Muscle of back (tissue), 13 donors: ENCODE measurements around the gene EMD. TPM values are rescaled to one million over a fixed set of nuclear protein-coding genes. Genes with fewer than 3 reads are reported as not detected.
"Not testable (repeated sequence)": the region's sequence is repeated elsewhere in the genome, so short reads cannot be mapped to it uniquely, and the experiment has no call there.

Experiments used
- DNase-seq, 3 donors: peaks; one replicate each; pipeline versions ENCODE4 v3.0.0 to v3.0.0-alpha.2; 2013
- long read RNA-seq, 9 donors: transcript quantifications; one replicate each; lab custom pipeline, GENCODE V29; 2026
- polyA plus RNA-seq, 10 donors: library from polyadenylated mRNA; unstranded; fragments of 120-200 nt; gene quantifications; one replicate each; pipeline ENCODE4 v1.2.1, GENCODE V29; 2013; ENCODE audit not compliant: insufficient read length in 10 of 10

Gene EMD
- 10 to 100 TPM; 39.6 to 54.1 (median 46.9) TPM for polyA plus RNA-seq
- long read RNA-seq, donor 1, transcript EMD-202 (6 exons, 1,379 nt) = major isoform, 19 of 21 reads
- long read RNA-seq, donor 1, partial matches to known transcripts = 0 of 21 reads
- long read RNA-seq, donor 1, other reads (novel, unspliced or antisense) = 0 of 21 reads
- long read RNA-seq, donor 2, transcript EMD-202 (6 exons, 1,379 nt) = major isoform, 8 of 10 reads
- long read RNA-seq, donor 2, partial matches to known transcripts = 0 of 10 reads
- long read RNA-seq, donor 2, other reads (novel, unspliced or antisense) = 0 of 10 reads
- long read RNA-seq, donor 3 = 0 reads
- long read RNA-seq, donor 4, transcript EMD-202 (6 exons, 1,379 nt) = major isoform, 11 of 12 reads
- long read RNA-seq, donor 4, partial matches to known transcripts = 0 of 12 reads
- long read RNA-seq, donor 4, other reads (novel, unspliced or antisense) = 0 of 12 reads
- long read RNA-seq, donor 5, transcript EMD-202 (6 exons, 1,379 nt) = major isoform, 17 of 22 reads
- long read RNA-seq, donor 5, partial matches to known transcripts = 0 of 22 reads
- long read RNA-seq, donor 5, other reads (novel, unspliced or antisense) = 0 of 22 reads
- long read RNA-seq, donor 6, transcript EMD-202 (6 exons, 1,379 nt) = major isoform, 23 of 27 reads
- long read RNA-seq, donor 6, partial matches to known transcripts = 0 of 27 reads
- long read RNA-seq, donor 6, other reads (novel, unspliced or antisense) = 0 of 27 reads
- long read RNA-seq, donor 7, transcript EMD-202 (6 exons, 1,379 nt) = major isoform, 19 of 23 reads
- long read RNA-seq, donor 7, partial matches to known transcripts = 0 of 23 reads
- long read RNA-seq, donor 7, other reads (novel, unspliced or antisense) = 0 of 23 reads
- long read RNA-seq, donor 8, transcript EMD-202 (6 exons, 1,379 nt) = major isoform, 16 of 17 reads
- long read RNA-seq, donor 8, partial matches to known transcripts = 0 of 17 reads
- long read RNA-seq, donor 8, other reads (novel, unspliced or antisense) = 0 of 17 reads
- long read RNA-seq, donor 9, partial matches to known transcripts = 0 of 3 reads
- long read RNA-seq, donor 9, other reads (novel, unspliced or antisense) = 0 of 3 reads

DNA sequence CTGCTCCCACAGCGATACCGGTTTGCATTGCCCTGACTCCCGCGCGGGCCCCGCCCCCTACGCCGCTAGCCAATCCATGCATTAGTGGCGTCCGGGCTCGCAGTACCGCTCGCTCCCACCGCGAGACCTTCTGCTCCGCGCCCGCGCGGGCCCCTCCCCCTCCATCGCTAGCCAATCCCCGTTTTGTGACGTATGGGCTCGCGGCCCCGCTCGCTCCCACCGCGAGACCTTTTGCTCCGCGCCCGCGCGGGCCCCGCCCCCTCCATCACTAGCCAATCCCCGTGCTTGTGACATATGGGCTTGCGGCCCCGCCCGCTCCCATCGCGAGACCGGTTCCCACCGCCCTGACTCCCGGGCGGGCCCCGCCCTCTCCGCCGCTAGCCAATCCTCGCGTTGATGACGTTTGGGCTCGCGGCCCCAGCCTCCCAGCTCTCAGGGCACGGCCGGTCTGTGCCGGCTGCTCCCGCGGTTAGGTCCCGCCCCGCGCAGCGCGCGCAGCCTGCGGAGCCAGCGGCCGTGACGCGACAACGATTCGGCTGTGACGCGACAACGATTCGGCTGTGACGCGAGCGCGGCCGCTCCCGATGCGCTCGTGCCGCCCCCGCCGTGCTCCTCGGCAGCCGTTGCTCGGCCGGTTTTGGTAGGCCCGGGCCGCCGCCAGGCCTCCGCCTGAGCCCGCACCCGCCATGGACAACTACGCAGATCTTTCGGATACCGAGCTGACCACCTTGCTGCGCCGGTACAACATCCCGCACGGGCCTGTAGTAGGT lies at the start of gene EMD:
EMD (plus strand) TSS at position 497 of the 770 bp plus-strand sequence; CDS start at position 687, 190 bp downstream.
- peak; percentile 96 to 98 (median 97) for DNase-seq

DNA sequence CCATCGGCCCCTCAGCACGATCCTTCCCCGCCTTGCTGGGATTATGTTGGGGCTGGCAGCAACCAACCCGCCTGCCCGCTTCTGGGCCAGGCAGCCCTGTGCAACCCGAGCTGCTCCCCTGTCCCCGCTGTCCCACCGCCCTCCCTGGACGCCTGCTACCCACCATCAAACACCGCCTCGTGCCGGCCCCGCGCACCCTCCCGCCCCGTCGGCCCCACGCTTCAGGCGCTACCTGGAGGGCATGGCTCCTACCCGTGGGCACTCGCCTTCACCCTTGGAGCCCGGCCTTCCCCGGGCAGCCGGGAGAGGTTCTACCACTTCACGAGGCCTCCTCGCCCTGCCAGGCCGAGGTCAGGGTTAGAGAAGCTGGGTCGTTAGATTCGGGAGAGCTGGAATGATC lies 46.5 kb upstream of the EMD start:
- no peak for DNase-seq

DNA sequence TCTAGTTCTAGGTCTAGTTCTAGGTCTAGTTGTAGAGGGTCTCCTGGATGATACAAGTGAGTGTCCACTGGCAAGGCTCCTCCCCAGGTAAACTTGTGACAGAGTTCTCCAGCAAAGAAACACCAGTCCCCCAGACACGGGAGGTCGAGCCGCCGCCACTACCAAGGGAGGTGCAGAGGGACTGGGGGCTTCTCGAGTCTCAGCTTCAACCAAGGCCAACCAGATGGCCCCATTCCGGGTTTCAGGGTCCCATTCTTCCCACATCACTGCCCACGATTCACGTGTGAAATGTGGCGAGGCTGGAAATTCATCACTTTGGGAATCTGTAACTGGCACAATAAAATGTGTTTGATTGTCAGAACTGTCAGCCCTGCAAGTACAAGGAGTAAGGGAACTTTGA lies 46.0 kb upstream of the EMD start:
- no peak for DNase-seq

DNA sequence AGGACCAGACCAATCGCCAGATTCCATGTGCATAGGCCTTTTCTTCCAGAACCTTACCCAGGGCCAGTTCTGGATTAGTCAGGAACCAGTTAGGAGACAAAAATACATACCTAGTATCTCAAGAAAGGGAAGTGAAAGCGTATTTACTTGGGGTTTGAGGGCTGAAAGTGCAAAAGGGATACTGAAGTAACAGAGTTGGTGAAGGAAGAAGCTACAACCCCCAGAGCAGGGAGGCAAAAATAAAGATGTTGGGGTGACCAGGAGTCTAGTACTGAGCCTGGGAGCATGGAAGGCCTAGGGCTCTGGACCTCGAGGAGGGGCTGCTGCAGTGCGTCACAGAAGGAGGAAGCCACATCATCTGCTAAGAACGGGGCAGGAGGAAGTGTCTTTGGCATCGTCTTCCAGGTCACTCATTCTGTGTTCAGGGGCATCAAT lies 45.2 kb upstream of the EMD start:
- no peak for DNase-seq

DNA sequence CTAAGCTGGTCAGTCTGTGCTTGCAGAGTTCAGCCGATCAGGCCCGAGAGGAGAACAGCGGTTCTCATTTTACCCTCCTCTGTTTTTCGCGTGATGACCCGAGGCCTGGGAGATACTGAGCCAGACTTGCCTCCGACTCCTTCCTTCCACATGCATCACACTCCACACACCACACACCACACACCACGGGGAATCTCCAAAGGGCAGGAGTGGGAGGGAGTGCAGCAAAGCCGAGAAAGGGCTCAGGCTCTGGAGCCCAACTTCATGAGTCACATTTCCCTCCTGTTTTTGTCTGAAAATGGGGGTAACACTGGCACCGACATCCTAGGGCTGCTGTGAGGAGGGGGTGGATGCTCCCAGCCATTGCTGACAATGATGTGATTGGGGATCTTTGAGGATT lies 44.6 kb upstream of the EMD start:
- DNase-seq = no peak

DNA sequence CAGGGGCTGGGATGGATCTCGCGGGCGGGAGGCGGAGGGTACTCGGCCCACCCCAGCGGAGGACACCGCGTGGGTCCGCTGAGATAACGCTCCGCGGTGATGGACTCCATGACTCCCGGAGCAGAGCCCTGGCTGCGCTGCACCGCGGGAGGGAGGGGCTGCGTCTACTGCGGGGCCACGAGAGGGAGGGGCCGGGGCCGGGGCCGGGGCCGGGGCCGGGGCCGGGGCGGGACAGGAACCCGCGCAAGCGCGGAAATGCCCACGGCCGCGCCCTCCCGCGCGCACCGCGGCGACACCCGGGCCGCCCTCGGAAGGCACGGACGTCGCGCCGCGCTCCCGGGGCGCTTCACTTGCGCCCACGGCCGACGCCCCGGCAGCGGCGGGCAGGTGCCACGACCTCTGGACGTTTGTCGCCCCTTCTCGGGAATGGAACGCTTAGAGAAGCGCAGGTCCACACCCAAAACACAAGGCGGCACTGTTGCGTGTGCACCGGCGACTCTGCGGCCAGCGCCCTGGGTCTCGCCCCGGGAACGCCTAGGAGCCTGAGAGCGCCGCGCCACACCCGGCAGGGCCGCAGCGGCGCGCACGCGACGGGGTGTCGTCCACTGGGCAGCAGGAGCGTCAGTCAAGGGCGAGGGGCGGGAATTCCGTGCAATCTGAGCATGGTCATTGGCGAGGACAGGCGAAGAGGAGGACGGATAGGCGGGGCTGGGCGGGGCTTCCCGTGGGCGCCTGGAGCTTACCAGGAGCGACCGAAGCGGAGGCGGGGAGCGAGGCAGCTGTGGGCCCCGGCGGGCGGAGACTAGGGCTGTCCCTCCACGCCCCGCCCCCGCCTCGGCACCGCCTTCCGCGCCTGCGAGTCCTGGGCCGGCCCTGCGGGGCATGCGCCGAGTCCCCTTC lies 37.4 kb upstream of the EMD start:
- not testable (repeated sequence) for DNase-seq

DNA sequence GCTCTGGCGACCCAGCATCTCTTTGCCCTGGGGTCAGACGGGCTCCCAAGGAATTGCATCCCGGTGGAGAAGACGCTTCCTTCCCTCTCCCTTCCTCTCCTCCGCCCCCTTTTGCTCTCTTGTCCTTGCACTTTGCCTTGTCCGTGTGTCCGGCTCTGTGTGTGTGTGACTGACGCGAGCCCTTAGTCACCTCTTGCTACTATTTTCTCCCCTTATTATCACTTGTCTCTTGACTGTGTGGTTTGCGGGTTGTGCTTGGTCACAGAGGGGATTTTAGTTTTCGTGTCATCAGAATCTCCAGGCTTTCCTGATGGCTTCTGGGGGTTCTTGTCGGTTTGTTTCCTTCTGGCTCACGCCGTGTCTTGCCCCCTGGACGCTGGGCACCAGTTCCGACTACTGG lies 36.0 kb upstream of the EMD start:
- DNase-seq = not testable (repeated sequence)

DNA sequence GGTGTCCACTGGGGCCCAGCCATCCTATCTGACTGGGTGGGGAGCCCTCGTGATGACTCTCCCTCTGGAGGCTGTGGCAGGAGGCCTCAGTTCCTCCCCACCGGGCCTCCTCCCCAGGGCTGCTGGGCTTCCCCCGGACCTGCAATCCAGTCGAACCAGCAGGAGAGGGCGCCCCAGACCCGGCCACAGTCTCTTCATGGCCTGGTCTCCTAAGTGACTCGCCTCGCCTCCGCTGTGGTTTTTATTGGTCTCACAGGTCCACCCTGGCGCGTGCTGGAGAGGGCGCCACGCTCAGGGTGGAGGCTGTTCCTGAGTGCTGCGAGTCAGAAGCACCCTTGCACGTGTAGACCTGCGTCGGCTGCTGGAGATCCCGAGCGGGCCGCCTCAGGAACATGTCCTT lies 35.5 kb upstream of the EMD start:
- not testable (repeated sequence) for DNase-seq

DNA sequence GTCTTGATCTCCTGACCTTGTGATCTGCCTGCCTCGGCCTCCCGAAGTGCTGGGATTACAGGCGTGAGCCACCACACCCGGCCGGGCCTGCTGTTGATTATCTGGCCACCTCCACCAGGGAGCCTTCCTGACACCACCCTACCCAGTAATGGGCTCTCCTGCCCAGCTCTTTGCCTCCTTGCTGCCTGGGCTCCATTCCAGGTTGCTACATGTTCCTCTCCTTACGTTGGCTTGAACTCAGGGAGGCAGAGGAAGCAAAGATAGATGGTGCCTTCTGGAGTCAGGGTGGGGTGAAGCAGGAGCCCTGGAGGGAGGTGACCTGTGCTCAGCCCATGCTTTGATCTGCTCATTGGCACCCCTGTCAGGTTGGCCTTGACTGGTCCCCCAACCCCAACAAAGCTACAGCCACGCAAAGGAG lies 31.0 kb upstream of the EMD start:
- no peak for DNase-seq

DNA sequence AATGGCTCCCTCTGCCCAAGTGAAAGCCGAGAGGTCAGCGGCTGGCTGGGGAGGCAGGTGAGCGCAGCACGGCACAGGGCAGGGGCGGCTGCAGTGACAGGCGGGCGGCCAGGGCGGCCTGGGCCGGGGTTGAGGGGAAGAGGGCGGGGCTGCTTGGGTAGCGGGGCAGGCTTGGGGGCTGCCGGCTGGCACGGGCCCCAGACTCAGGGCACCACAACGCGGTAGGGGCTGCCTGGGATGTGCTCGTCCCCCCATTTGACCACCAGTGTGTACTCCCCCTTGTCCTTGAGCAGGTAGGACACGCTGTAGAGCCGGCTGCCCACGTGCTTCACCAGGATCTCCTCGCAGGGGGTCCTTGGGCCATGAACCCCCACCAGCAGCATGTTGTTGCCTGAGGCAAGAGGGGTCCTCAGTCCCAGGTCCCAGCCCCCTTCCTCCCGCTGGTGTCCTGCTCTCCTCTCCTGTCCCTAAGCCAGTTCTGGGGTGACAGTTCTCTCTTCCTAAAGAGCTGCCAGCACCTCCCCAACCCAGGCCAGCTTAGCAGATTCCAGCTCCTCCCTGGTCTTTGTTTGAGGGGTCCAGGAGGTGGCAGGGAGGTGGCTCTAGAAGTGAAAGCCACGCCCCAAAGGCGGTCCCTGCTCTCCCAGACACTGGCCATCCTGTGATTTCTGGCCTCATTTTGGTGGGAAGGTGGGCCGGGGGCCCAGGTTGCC lies 30.3 kb upstream of the EMD start:
- DNase-seq = no peak

DNA sequence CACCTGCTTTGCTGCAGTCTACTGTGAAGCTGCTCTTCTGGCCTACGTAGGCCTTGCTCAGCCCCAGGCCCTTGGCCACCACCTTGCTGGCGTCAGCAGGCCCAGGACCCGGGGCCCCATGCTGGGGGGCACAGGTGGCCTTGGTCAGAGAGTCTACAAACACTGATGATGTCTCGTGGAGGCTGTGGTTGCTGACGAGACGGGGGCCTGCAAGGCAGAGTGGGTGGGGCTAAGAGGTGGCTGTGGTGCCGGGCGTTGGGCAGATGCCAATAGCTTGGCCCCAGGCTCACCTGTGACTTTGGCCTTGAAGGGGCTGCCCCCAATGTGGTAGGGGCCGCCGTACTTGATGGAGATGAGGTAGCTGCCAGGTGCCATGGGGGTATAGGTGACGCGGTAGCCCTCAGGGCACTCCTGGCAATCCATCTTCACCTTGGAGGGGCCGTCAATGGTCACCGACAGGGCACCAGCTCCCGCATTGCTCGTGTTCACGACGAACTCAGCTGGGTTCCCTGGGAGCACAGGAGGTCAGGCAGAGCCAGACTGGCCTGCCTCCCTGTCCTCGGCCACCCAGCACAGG lies 29.6 kb upstream of the EMD start:
- no peak for DNase-seq

DNA sequence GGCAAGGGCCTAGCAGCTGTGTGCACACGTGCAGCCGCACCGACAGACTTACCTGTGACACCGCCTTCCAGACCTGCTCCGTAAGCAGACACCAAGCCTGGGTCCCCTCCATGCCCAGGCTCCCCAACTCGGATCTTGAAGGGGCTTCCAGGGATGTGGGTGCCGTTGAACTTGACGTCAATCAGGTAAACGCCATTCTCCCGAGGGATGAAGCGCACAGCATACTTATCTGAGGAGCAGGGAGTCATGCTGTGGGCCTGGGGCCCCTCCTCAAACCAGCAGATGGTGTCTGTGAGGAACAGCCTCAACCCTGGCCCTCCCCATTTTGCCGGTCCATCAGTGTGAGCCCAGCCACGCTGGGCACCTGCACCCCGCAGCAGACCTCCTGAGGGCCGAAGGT lies 29.1 kb upstream of the EMD start:
- DNase-seq = no peak

DNA sequence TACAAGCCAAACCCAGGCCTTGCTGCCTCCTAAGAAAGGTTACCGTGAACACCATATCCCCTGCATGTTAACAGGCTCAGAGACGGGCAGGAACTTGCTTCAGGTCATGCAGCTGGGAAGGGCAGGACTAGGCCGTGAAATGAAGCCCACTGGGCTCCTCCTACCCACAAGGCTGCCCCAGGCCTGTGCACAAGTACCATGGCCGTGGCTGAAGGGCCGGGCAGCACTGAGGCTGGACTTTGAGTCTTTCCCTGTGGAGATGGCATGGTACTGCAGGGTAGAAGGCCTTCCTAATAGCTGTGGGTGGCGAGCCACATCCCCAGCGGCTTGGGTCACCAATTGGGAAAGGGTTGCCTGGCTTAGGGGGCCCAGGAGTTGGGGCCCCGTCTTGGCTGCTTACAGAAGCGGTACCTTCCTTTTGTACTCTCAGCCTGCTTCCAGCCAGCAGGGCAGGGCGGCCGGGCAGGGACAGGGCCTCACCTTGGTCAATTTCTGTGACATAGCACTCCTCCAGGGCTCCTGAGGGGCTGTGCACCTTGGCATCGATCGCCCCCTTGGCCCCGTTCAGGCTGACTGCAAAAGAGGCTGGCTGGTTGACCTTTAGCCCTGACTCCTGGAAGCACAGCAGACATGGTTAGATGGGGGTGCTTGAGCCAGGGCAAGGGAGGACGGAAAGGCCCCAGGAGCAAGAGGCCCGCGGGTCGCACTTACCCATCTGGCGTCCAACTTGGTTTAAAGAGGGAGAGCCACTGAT lies 28.5 kb upstream of the EMD start:
- no peak for DNase-seq

DNA sequence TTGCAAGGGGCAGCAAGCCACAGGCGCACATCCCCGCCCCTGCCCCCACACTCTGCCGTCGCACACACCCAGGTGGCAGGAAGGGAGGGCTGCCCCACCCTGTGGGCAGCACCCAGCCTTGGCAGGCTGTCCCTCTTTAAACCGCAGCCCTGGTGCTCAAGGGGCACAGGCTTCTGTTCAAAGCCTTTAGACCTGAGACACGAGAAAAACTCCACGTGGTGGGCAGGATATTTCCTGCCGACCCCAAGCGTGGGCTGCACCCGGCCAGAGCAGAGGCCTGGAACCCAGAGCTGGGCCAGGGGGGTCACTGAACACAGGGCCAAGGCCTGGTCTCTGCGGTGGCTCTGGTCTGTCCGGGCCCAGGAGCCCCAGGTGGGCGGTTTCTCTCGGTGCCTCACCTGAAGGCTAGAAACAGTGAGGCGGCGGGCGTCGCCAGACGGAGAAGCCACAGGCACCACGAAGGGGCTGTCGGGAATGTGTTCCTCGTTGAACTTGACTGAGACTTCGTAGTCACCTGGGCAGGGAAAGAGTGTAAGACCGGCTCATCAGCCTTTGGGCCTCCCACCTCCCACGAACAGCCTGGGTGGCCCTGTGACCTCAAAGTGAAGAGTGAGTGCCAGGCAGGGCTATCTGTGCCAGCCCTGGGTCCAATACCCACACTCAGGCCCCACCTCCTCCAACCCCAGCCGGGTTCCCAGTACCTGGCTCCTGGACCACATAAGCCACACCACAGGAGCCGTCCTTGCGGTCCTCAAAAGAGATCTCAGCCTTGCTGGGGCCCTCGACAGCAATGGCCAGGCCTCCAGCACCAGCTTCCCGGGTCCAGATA lies 27.7 kb upstream of the EMD start:
- no peak for DNase-seq

DNA sequence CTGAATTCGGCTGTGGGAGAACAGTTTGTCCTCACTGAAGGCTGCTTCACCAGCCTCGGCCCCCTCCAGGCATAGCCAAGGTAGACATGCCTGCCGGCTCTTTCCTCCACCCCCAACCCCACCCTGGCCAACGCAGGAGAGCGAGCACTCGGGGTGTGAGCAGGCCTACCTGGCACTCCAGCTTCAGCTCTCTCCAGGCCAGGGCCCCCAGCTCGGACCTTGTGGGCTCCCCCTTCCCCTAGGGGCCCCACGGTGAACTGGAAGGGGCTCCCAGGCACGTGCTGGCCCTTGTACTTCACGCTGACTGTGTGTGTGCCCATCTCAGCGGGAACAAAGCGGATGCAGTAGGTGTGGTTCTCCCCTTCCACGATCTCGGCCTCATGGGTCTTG lies 27.1 kb upstream of the EMD start:
- DNase-seq = no peak

DNA sequence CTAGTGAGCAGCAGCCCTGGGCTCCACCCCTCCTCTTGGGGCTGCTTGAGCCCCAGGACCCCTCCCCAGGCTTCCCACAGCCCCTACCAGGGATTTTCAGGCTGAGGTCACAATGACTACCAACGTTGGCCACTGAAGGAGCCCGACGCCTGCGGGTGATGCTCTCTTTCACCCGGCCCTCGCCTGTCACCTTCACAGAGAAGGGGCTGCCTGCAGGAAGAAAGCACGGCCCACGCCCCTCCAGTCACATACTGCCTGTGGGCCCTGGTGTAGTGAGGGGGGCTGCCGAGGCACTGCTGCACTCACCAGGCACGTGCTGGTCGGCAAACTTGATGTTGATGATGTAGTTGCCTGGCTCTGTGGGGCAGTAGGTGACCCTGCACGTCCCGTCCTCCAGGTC lies 26.6 kb upstream of the EMD start:
- DNase-seq = no peak

DNA sequence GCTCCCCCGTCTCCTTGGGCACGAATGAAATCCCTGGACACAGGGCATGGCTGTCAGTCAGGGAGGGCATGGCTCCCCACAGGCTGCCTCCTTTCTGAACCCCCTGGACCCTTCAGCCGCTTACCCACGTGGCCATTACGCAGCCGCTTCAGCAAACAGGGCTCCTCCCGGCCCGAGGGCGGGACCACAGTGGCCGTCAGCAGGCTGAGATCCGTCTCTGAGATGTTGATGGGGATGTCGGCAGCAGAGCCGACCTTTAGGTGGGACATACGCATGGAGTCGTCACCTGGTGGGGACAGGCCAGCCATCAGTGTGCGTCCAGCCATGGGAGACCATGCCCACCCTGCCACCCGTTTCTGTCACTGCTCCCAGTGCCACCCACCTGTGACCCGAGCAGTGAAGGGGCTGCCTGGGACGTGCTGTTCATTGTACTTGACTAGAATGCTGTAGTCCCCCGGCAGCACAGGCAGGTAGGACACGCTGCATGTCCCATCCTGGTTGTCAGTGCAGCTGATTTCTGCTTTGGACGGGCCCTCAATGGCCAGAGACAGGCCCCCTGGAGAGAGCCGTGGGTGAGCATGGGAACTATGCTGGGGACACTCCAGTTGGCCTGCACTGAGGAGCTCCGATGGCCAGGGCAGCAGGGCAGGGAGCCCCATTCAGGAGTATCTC lies 25.8 kb upstream of the EMD start:
- DNase-seq = no peak
